K562 (cell line): Measurements from ENCODE around the gene TRMT2A. TPM values are rescaled to one million over a fixed set of nuclear protein-coding genes. Genes with fewer than 3 reads are reported as not detected.

Source experiments
- ATF6 ChIP-seq: sonication (generic); formaldehyde crosslinking; IDR thresholded peaks from 2 replicates; pipeline ENCODE4 v1.4.0; 2020; ENCODE audit warnings: mild to moderate bottlenecking, missing genetic modification reagents
- ERF ChIP-seq: fragments of 450-650 bp; formaldehyde crosslinking; IDR thresholded peaks from 2 replicates; pipeline ENCODE4 v1.4.0; 2020; ENCODE audit warnings: mild to moderate bottlenecking, mixed read lengths
- EWSR1 ChIP-seq: fragments of 450-650 bp; IDR thresholded peaks from 2 replicates; pipeline ENCODE4 v1.6.1; 2018; ENCODE audit warnings: borderline replicate concordance, mild to moderate bottlenecking, low read depth, moderate library complexity; ENCODE audit not compliant: partially characterized antibody
- FOXP1 ChIP-seq: sonication (generic); formaldehyde crosslinking; IDR thresholded peaks from 2 replicates; pipeline ENCODE4 v1.8.0; 2022; ENCODE audit warnings: mild to moderate bottlenecking, missing genetic modification reagents
- KAT2B ChIP-seq: IDR thresholded peaks from one replicate; pipeline ENCODE4 v1.6.1; 2012; ENCODE audit warnings: low read depth, mild to moderate bottlenecking, control low read depth, inconsistent platforms, low read length, moderate library complexity
- MLX ChIP-seq, 2 experiments: fragments of 450-650 bp in 1 of 2; sonication (generic) in 1 of 2; formaldehyde crosslinking; conservative IDR thresholded peaks; 2 replicates each; pipeline versions ENCODE4 v1.4.0 to v1.8.1; 2020 to 2022; ENCODE audit warnings: mild to moderate bottlenecking in 1 of 2, missing genetic modification reagents in 1 of 2
- SAP30 ChIP-seq: fragments of 200-600 bp; sonication (generic); IDR thresholded peaks from 2 replicates; pipeline ENCODE4 v1.6.1; 2012; ENCODE audit warnings: borderline replicate concordance, low read depth, mild to moderate bottlenecking, moderate library complexity, low read length, control low read depth, inconsistent platforms; ENCODE audit not compliant: insufficient read depth, poor library complexity, severe bottlenecking
- SOX6 ChIP-seq: fragments of 450-650 bp; IDR thresholded peaks from 2 replicates; pipeline ENCODE4 v1.6.1; 2014; ENCODE audit warnings: mild to moderate bottlenecking
- TEAD4 ChIP-seq, 2 experiments: sonication (generic) in 1 of 2; formaldehyde crosslinking in 1 of 2; IDR thresholded peaks; 2 replicates each; pipeline versions ENCODE4 v1.6.1 to v1.8.0; 2012 to 2022; ENCODE audit warnings: borderline replicate concordance in 1 of 2, inconsistent platforms in 1 of 2, low read length in 1 of 2, mild to moderate bottlenecking in 1 of 2, missing genetic modification reagents in 1 of 2
- TRIM24 ChIP-seq, 2 experiments: fragments of 450-650 bp; IDR thresholded peaks; 2 replicates each; pipeline ENCODE4 v1.6.1; 2016
- TSHZ1 ChIP-seq: fragments of 250-450 bp; sonication (Bioruptor Pico); IDR thresholded peaks from 2 replicates; pipeline ENCODE4 v1.4.0; 2020; ENCODE audit warnings: mild to moderate bottlenecking, moderate library complexity
- YBX1 ChIP-seq: fragments of 450-650 bp; IDR thresholded peaks from 2 replicates; pipeline ENCODE4 v1.7.1; 2016; ENCODE audit warnings: mild to moderate bottlenecking
- ZBTB34 ChIP-seq: fragments of 250-450 bp; sonication (Bioruptor Pico); IDR thresholded peaks from 2 replicates; pipeline ENCODE4 v1.8.0; 2021; ENCODE audit warnings: mild to moderate bottlenecking, moderate library complexity
- ZFX ChIP-seq: sonication (generic); formaldehyde crosslinking; IDR thresholded peaks from 2 replicates; pipeline ENCODE4 v1.8.0; 2022; ENCODE audit warnings: mild to moderate bottlenecking, missing genetic modification reagents, moderate library complexity
- ZNF586 ChIP-seq: fragments of 450-650 bp; formaldehyde crosslinking; conservative IDR thresholded peaks from 2 replicates; pipeline ENCODE4 v1.4.0; 2020; ENCODE audit warnings: mild to moderate bottlenecking, moderate library complexity
- polyA plus RNA-seq, 8 experiments: library from polyadenylated mRNA; depleted of rRNA in 4 of 8; stranded (reverse) in 5 of 8; unstranded in 3 of 8; fragments of >200 nt; fragmentation: Nextera tagmentation in 2 of 8; fragmentation: Illumina TruSeq in 1 of 8; extraction: Ambion mirVana in 2 of 8; extraction: Trizol in 1 of 8; gene quantifications; 2 replicates each; pipeline versions ENCODE4 v1.2.1 to v1.2.3, GENCODE V29; 2011 to 2014; ENCODE audit warnings: inconsistent platforms in 1 of 8, missing spikeins in 1 of 8
- total RNA-seq, 7 experiments: library from RNA; depleted of rRNA in 6 of 7; stranded (reverse); fragments of >200 nt in 6 of 7; fragmentation: Illumina TruSeq in 2 of 7; extraction: Trizol in 2 of 7; gene quantifications; 2 replicates each; pipeline versions ENCODE4 v1.2.1 to v1.2.3, GENCODE V29; 2011 to 2021; ENCODE audit warnings: low replicate concordance in 1 of 7
- TF ChIP-seq, protein P1 (sequence below): fragments of 450-650 bp; conservative IDR thresholded peaks from 2 replicates; pipeline ENCODE4 v1.6.1; 2016; ENCODE audit warnings: missing genetic modification characterization, low read depth, mild to moderate bottlenecking, missing compliant biosample characterization, moderate library complexity

The TRMT2A gene
- total and polyA plus RNA-seq, 9 of the 15 experiments (the other 6 are each of a cell fraction or from before 2014, with no cell fraction given) = 1.6 to 265 (median 140) TPM

DNA sequence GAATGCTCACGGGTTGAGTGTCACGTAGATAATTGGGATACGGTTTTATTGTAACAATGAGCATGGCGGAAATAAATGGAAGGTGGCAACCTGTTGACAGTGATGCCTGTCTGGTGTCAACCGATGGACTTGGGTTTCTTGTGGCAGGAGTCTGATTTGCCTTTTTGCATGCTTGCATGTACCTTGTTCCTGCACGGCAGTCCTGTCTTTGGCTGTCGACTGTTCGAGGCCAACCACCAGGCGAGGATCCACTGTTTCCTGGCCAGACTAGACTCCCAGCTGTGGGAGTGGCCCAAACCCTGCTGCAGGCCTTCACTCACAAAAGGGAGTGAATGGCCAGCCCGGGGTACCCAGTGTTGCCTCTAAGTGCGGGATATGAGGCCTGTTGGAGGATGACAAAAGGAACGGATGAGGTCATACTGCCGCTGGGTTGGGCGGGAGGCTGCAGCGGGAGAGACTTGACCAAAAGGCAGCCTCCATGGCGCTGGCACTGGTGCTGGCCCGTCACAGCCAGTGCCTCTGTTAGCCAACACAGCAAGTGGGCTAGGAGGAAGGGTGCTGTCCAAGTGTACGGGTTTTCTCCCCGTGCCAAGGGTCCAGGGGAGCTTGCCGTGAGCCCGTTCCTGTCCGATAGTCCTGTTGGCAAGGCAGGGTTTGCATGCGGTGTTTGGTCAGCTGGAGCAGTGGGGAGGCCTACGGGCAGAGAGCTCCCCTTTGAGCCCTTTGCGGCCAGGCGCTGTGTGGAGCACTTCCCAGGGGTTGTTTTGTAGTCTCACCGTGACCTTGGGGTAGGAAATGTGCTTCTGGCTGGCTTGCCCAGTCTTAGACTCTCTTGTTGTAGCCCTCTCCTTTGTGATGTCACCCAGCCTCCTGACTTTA lies 36.0 kb downstream of the TRMT2A start (continued):
- TF ChIP-seq ATF6 (CRISPR knock-in tag) (no peak), TEAD4 (IDR thresholded peaks at IDR 0.05; ENCODE audit: low read length) (no peak), TEAD4 (CRISPR knock-in tag; IDR thresholded peaks at IDR 0.05; ENCODE audit: borderline replicate concordance) (no peak), KAT2B (no peak), ZFX (CRISPR knock-in tag) (no peak), SOX6 (no peak), FOXP1 (CRISPR knock-in tag) (no peak), MLX (CRISPR knock-in tag; conservative IDR thresholded peaks at IDR 0.05) (peak; percentile 71 to 88; a peak in 3 of 4 replicates), TRIM24 (IDR thresholded peaks at IDR 0.05) (no peak), ZBTB34 (CRISPR knock-in tag) (0 out of 2 replicates have a peak, but pooled peaks have one; percentile 41), ZNF586 (CRISPR knock-in tag) (no peak), YBX1 (no peak), EWSR1 (no peak), ERF (CRISPR knock-in tag) (peak; percentile 97), SAP30 (peak; percentile 95), TSHZ1 (peak; percentile 41; the same call in 1 of the 2 replicates)
- TF ChIP-seq, protein P1, sequence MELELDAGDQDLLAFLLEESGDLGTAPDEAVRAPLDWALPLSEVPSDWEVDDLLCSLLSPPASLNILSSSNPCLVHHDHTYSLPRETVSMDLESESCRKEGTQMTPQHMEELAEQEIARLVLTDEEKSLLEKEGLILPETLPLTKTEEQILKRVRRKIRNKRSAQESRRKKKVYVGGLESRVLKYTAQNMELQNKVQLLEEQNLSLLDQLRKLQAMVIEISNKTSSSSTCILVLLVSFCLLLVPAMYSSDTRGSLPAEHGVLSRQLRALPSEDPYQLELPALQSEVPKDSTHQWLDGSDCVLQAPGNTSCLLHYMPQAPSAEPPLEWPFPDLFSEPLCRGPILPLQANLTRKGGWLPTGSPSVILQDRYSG (tag) = no peak
